C4-2B (cell line): ENCODE results near the gene ORM1.

Source experiments
- ZFX ChIP-seq: fragments of 450-650 bp; IDR thresholded peaks from 2 replicates; pipeline ENCODE4 v1.6.1; 2017
- TF ChIP-seq, protein P1 (sequence below): fragments of 450-650 bp; conservative IDR thresholded peaks from 2 replicates; pipeline ENCODE4 v1.5.1; 2017; ENCODE audit warnings: mild to moderate bottlenecking

DNA sequence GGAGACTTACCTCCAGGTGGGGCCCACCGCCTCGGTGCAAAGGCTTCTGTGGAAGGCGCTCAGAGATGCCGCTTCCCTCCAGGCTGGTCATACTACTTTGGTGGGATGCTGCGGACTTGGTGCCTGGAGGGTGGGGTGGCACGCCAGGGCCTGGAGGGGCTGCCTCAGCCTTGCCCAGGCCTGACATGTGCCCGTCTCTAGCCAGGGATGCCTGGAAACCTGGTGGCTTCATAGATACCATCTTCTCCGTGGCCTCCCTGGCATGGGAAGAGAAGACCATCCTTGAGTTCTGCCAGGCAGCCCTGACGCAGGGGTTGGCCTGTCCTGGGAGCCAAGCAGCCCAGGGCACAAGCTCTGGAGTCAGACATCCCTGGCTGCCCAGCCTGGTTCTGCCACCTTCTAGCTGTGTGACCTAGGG, 35.0 kb downstream of the ORM1 start:
- TF ChIP-seq, protein P1, sequence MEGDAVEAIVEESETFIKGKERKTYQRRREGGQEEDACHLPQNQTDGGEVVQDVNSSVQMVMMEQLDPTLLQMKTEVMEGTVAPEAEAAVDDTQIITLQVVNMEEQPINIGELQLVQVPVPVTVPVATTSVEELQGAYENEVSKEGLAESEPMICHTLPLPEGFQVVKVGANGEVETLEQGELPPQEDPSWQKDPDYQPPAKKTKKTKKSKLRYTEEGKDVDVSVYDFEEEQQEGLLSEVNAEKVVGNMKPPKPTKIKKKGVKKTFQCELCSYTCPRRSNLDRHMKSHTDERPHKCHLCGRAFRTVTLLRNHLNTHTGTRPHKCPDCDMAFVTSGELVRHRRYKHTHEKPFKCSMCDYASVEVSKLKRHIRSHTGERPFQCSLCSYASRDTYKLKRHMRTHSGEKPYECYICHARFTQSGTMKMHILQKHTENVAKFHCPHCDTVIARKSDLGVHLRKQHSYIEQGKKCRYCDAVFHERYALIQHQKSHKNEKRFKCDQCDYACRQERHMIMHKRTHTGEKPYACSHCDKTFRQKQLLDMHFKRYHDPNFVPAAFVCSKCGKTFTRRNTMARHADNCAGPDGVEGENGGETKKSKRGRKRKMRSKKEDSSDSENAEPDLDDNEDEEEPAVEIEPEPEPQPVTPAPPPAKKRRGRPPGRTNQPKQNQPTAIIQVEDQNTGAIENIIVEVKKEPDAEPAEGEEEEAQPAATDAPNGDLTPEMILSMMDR, result no peak
- TF ChIP-seq ZFX, result no peak
